Right kidney (tissue), 1 donor: ENCODE results near the gene B3GALT6.

Experiments used
- DNase-seq: peaks from one replicate; pipeline ENCODE4 v3.0.0-alpha.2; 2016

B3GALT6 gene

GRCh38 chr1:1215080-1215676 is 16.9 kb upstream of the B3GALT6 start:
- no peak for DNase-seq

GRCh38 chr1:1215881-1216605 is 16.0 kb upstream of the B3GALT6 start:
- no peak for DNase-seq

GRCh38 chr1:1216770-1217620 is 15.0 kb upstream of the B3GALT6 start:
- no peak for DNase-seq

- DNase-seq: no peak
These were observed 14.2 kb upstream of the B3GALT6 start for GRCh38 chr1:1217621-1218523.

- no peak for DNase-seq
These were observed 13.4 kb upstream of the B3GALT6 start for GRCh38 chr1:1218524-1219200.

- no peak for DNase-seq
These were observed 12.7 kb upstream of the B3GALT6 start for GRCh38 chr1:1219341-1219740.

GRCh38 chr1:1220197-1220596 is 11.8 kb upstream of the B3GALT6 start:
- DNase-seq: no peak

GRCh38 chr1:1221887-1222574 is 10.0 kb upstream of the B3GALT6 start:
- DNase-seq: no peak

GRCh38 chr1:1222575-1223225 is 9.3 kb upstream of the B3GALT6 start:
- DNase-seq: no peak

GRCh38 chr1:1223321-1223720 is 8.7 kb upstream of the B3GALT6 start:
- no peak for DNase-seq

- no peak for DNase-seq
These were observed 8.1 kb upstream of the B3GALT6 start for GRCh38 chr1:1223891-1224290.

GRCh38 chr1:1225238-1225845 is 6.7 kb upstream of the B3GALT6 start:
- DNase-seq: no peak

- DNase-seq: no peak
These were observed 6.1 kb upstream of the B3GALT6 start for GRCh38 chr1:1225913-1226312.

- DNase-seq: no peak
These were observed 5.3 kb upstream of the B3GALT6 start for GRCh38 chr1:1226566-1227362.

- no peak for DNase-seq
These were observed 4.7 kb upstream of the B3GALT6 start for GRCh38 chr1:1227386-1227785.

- no peak for DNase-seq
These were observed 3.9 kb upstream of the B3GALT6 start for GRCh38 chr1:1228187-1228586.

GRCh38 chr1:1228596-1229321 is 3.3 kb upstream of the B3GALT6 start:
- no peak for DNase-seq

GRCh38 chr1:1229770-1230169 is 2.3 kb upstream of the B3GALT6 start:
- DNase-seq: no peak
